HepG2 (cell line): ENCODE measurements around the gene BEGAIN.

Source experiments
- FOXK2 ChIP-seq: fragments of 450-650 bp; IDR thresholded peaks from 2 replicates; pipeline ENCODE4 v1.6.1; 2016
- PREB ChIP-seq: sonication (generic); formaldehyde crosslinking; IDR thresholded peaks from 2 replicates; pipeline ENCODE4 v1.4.0; 2020; ENCODE audit warnings: missing genetic modification reagents
- PRPF4 ChIP-seq: fragments of 200-400 bp; formaldehyde crosslinking; IDR thresholded peaks from 2 replicates; pipeline ENCODE4 v1.6.1; 2016; ENCODE audit warnings: low read length, low read depth; ENCODE audit not compliant: poor library complexity, severe bottlenecking
- ZNF124 ChIP-seq: sonication (generic); formaldehyde crosslinking; IDR thresholded peaks from 2 replicates; pipeline ENCODE4 v1.4.0; 2020; ENCODE audit warnings: missing genetic modification reagents
- ZNF605 ChIP-seq: sonication (generic); formaldehyde crosslinking; IDR thresholded peaks from 2 replicates; pipeline ENCODE4 v1.8.0; 2022; ENCODE audit warnings: mild to moderate bottlenecking, missing genetic modification reagents
- ZNF777 ChIP-seq: sonication (generic); formaldehyde crosslinking; IDR thresholded peaks from 2 replicates; pipeline ENCODE4 v1.4.0; 2020; ENCODE audit warnings: missing genetic modification reagents
- ZSCAN29 ChIP-seq: sonication (generic); formaldehyde crosslinking; conservative IDR thresholded peaks from 2 replicates; pipeline ENCODE4 v1.4.0; 2020; ENCODE audit warnings: mild to moderate bottlenecking, missing genetic modification reagents

- TF ChIP-seq PREB (CRISPR knock-in tag) (no peak), PRPF4 (no peak), ZNF605 (no peak), ZSCAN29 (CRISPR knock-in tag) (no peak), ZNF124 (CRISPR knock-in tag) (no peak), ZNF777 (CRISPR knock-in tag) (no peak), FOXK2 (no peak)
These were observed 23.4 kb upstream of the BEGAIN start for GRCh38 chr14:100610511-100611217.
